Heart right ventricle (tissue), 16 donors: Measurements from ENCODE around the gene ZNF391. TPM values are rescaled to one million over a fixed set of nuclear protein-coding genes. Genes with fewer than 3 reads are reported as not detected.
A peak's percentile ranks its signal among the peaks of the same experiment; 100 is the strongest.
"Not testable (repeated sequence)": the region's sequence is repeated elsewhere in the genome, so short reads cannot be mapped to it uniquely, and the experiment has no call there.

Source experiments
- ATAC-seq, 8 donors: fragments of 200-7000 bp; cut with Tn5 transposase; one replicate each; pipeline ENCODE4 v1.9.1; 2020; ENCODE audit warnings: mild to moderate bottlenecking in 8 of 8, moderate library complexity in 8 of 8, moderate number of reproducible peaks in 1 of 8
- DNase-seq, 2 donors: peaks; one replicate each; pipeline ENCODE4 v3.0.0-alpha.2; 2020
- H3K27ac ChIP-seq, 10 donors: fragments of 200-600 bp; sonication (generic) in 2 of 10; one replicate each; pipeline versions ENCODE4 v1.5.0 to v1.8.0; 2020 to 2022; ENCODE audit warnings: mild to moderate bottlenecking in 3 of 10
- H3K27me3 ChIP-seq, 7 donors: fragments of 200-600 bp; one replicate each; pipeline ENCODE4 v1.8.0; 2021 to 2022; ENCODE audit warnings: mild to moderate bottlenecking in 2 of 7
- H3K36me3 ChIP-seq, 9 donors: fragments of 200-600 bp; sonication (generic) in 1 of 9; one replicate each; pipeline versions ENCODE4 v1.5.0 to v1.8.0; 2020 to 2022; ENCODE audit warnings: mild to moderate bottlenecking in 2 of 9
- H3K4me1 ChIP-seq, 9 donors: fragments of 200-600 bp; sonication (generic) in 1 of 9; one replicate each; pipeline versions ENCODE4 v1.5.0 to v1.8.0; 2020 to 2022; ENCODE audit warnings: mild to moderate bottlenecking in 4 of 9
- H3K4me3 ChIP-seq, 10 donors: fragments of 200-600 bp; sonication (generic) in 2 of 10; one replicate each; pipeline versions ENCODE4 v1.5.0 to v1.8.0; 2020 to 2022; ENCODE audit warnings: mild to moderate bottlenecking in 7 of 10, moderate library complexity in 2 of 10
- H3K9me3 ChIP-seq, 11 donors: fragments of 200-600 bp in 10 of 11; sonication (generic) in 2 of 11; one replicate each; pipeline versions ENCODE4 v1.5.0 to v1.8.0; 2013 to 2022; ENCODE audit warnings: mild to moderate bottlenecking in 2 of 11, control low read depth in 1 of 11, moderate library complexity in 1 of 11
- CTCF ChIP-seq, 9 donors: fragments of 200-600 bp; sonication (generic) in 2 of 9; IDR thresholded peaks; one replicate each; pipeline versions ENCODE4 v1.5.0 to v1.8.0; 2021 to 2022; ENCODE audit warnings: antibody characterized with exemption in 9 of 9, mild to moderate bottlenecking in 5 of 9, moderate library complexity in 1 of 9
- WGBS, 2 donors: extraction: QIAGEN DNeasy Blood & Tissue Kit; methylation state at CpG; one replicate each; pipeline ENCODE4 v1.1.7; 2013; ENCODE audit warnings: inconsistent platforms in 1 of 2; 5-methylcytosine and 5-hydroxymethylcytosine counted together
- intact Hi-C, 10 donors: fragments of 100-400 bp; cut with DNase I; formaldehyde crosslinking; loops; one replicate each; pipeline versions ENCODE4 v1.11.1 to v1.14.2; 2022
- polyA plus RNA-seq, 2 donors: library from polyadenylated mRNA; stranded (reverse); fragments of 200-250 nt; gene quantifications; one replicate each; pipeline ENCODE4 v1.2.3, GENCODE V29; 2013
- total RNA-seq, 10 donors: library from RNA; stranded (reverse); fragmentation: NEBNext Ultra II Directional in 3 of 10; extraction: Animal tissue kit (Norgen Biotek cat#: 25700) in 3 of 10; gene quantifications; one replicate each; pipeline versions ENCODE4 v1.2.1 to v1.2.4, GENCODE V29; 2021 to 2023
- donor health status: Arrhythmogenic right ventricular cardiomyopathy.
- donor health status: ischemic (EF 13 %, LVEDD 7.1; RV severe dilation, severe dysfunction).
- donor health status: healthy with polysubstance abuse.
- donor health status: DM: no; HTN: yes; CAD: no.
- donor health status: DM: no; HTN: no; CAD: no.
- donor health status: ischemic (EF 25% LVEDD 6.9; RV normal size, moderate dysfunction).
- donor health status: ischemic (EF 25% LVEDD 5.7; RV mildly dilated, moderate dysfunction).
- donor health status: healthy.
- donor health status: DM: yes; HTN: yes; CAD: no.
- donor health status: Ischemic cardiomyopathy.
- donor health status: ischemic (EF 35%, LVEDD 5.7; RV mildly dilated, moderate dysfunction).
- donor health status: nonischemic (EF 11% LVEDD 7.7; RV severe dilation, severe dysfunction).
- donor health status: DM: yes; HTN: yes; CAD: no.
- donor health status: PGD.
- donor health status: ischemic (EF 29% LVEDD 5.4; RV normal size, mild dysfunction).
- donor health status: nonischemic (EF 23%, LVEDD 6.1; RV moderate dilation, normal function).

Gene ZNF391
- total and polyA plus RNA-seq, 12 donors, result 0.46 to 1.8 (median 1.1) TPM

GRCh38 chr6:27414996-27415395 is 26.4 kb downstream of the ZNF391 start:
- intact Hi-C loops, result no loop called here
- 89 to 95% methylated on average over 1 of the region's 1 CpG for WGBS, 2 donors
- Histone ChIP-seq H3K4me1 (no peaks in the 10 kb centered on the region), H3K36me3 (no peaks in the 10 kb centered on the region), H3K9me3 (peaks cover 0 to 9% (median 0%) of the 10 kb centered on the region in 11 donors), H3K4me3 (no peak overlapping the region), H3K27me3 (no peaks in the 10 kb centered on the region), H3K27ac (no peak overlapping the region)
- no peak for DNase-seq
- no peak for ATAC-seq
- no peak for TF ChIP-seq CTCF (IDR thresholded peaks at IDR 0.05)

- intact Hi-C loops, result no loop called here
- H3K9me3 ChIP-seq, result peaks cover 0 to 9% (median 0%) of the 10 kb centered on the region in 11 donors
- DNase-seq, result no peak
- H3K4me1 ChIP-seq, result no peaks in the 10 kb centered on the region
- H3K4me3 ChIP-seq, result no peak overlapping the region
- H3K36me3 ChIP-seq, result no peaks in the 10 kb centered on the region
- no peaks in the 10 kb centered on the region for H3K27me3 ChIP-seq
- no peak overlapping the region for H3K27ac ChIP-seq
- 77 to 80% methylated on average over 2 of the region's 2 CpGs for WGBS, 2 donors
- TF ChIP-seq CTCF (IDR thresholded peaks at IDR 0.05), result no peak
- ATAC-seq, result no peak
Measured at GRCh38 chr6:27415898-27416297, 27.3 kb downstream of the ZNF391 start.

DNA sequence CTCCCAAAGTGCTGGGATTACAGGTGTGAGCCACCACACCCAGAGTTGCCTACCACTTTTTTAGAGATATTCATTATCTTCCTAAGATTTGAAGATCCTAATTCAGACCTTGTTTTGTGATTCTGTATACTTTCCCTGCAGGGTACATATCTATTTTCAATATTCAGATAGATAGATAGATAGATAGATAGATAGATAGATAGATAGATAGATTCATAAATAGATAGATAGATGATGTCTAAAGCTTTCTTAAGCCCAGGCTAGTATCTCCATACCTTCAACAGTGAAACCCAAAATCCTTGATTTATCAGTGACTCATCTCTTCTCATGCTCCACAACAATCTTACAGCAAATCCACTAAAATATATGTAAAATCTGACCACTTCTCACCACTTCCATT is 30.8 kb downstream of the ZNF391 start:
- intact Hi-C loops, result no loop called here
- peaks cover 0 to 21% (median 0%) of the 10 kb centered on the region in 11 donors for H3K9me3 ChIP-seq
- H3K4me1 ChIP-seq, result no peaks in the 10 kb centered on the region
- no peak overlapping the region for H3K4me3 ChIP-seq
- no peak for TF ChIP-seq CTCF (IDR thresholded peaks at IDR 0.05)
- DNase-seq (no peak), ATAC-seq (no peak)
- peaks cover 0 to 5% (median 0%) of the 10 kb centered on the region in 7 donors for H3K27me3 ChIP-seq
- H3K27ac ChIP-seq, result no peak overlapping the region
- no peaks in the 10 kb centered on the region for H3K36me3 ChIP-seq

DNA sequence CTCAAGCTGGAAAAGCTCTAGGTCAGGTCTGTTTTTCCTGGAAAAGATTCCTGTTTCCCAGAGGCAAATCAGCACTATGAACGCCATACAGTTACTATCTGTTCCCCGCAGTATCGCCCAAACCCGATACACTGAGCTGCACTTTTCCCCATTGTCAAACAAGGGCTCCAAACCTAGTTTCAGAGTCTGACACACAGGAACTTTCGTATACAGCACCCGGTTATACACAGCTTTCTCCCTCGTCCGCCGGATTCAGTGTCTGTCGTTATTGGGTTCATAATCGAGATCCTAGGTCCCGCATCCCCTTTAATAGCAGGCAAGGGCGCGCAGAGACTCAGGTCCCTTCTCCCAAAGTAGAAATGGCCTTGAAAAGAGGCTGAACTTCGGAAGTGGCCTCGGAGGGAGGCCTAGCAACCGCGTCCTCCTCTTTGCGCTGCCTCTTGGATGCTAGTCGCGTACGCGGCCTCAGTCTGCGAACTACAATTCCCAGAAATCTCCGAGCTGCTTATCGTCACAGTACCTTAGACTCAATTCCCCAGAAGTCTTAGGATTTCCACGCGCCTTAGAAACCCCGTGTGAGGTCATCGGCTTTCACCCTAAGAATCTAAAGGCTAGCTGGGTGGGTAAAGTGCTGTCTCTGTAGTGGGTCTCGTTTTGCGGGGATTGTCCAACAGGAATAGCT is 34.2 kb downstream of the ZNF391 start:
- TF ChIP-seq CTCF (IDR thresholded peaks at IDR 0.05), result no peak
- Histone ChIP-seq H3K9me3 (peaks cover 0 to 12% (median 0%) of the 10 kb centered on the region in 11 donors), H3K36me3 (no peaks in the 10 kb centered on the region), H3K4me1 (no peaks in the 10 kb centered on the region), H3K27ac (no peak overlapping the region), H3K27me3 (peaks cover 0 to 5% (median 0%) of the 10 kb centered on the region in 7 donors), H3K4me3 (peak overlapping the region in 2 of 10 donors; percentile 2 to 8)
- DNase-seq (no peak), ATAC-seq (no peak)
- 41 to 46% methylated on average over 32 of the region's 32 CpGs for WGBS, 2 donors
- intact Hi-C loops, result no loop called here

DNA sequence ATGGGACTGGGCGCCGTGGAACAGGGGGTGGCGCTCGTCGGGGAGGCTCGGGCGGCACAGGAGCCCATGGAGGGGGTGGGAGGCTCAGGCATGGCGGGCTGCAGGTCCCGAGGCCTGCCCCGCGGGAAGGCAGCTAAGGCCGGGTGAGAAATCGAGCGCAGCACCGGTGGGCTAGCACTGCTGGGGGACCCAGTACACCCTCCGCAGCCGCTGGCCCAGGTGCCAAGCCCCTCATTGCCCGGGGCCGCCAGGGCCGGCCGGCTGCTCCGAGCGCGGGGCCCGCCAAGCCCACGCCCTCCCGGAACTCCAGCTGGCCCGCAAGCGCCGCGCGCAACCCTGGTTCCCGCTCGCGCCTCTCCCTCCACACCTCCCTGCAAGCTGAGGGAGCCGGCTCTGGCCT is 36.3 kb downstream of the ZNF391 start:
- ATAC-seq, H3K36me3 ChIP-seq, intact Hi-C loops, H3K4me3 ChIP-seq, H3K27ac ChIP-seq, H3K4me1 ChIP-seq, H3K27me3 ChIP-seq, DNase-seq: not testable (repeated sequence)
- peaks cover 0 to 14% (median 0%) of the 10 kb centered on the region in 11 donors for H3K9me3 ChIP-seq
- WGBS, 2 donors, result 81 to 84% methylated on average over 36 of the region's 36 CpGs
